KMS-11 (cell line): ENCODE results near the gene GAR1.

Experiments used
- H2AFZ ChIP-seq: fragments of 200-600 bp; sonication (generic); 2 replicates; pipeline ENCODE4 v1.6.1; 2016; ENCODE audit warnings: antibody characterized with exemption, mixed run types, low read depth
- H3K27ac ChIP-seq: fragments of 200-600 bp; sonication (generic); 2 replicates; pipeline ENCODE4 v1.6.1; 2016; ENCODE audit warnings: mild to moderate bottlenecking, mixed run types
- H3K27me3 ChIP-seq: fragments of 200-600 bp; sonication (generic); 2 replicates; pipeline ENCODE4 v1.6.1; 2017; ENCODE audit warnings: mild to moderate bottlenecking, low read depth, mixed run types, moderate library complexity; ENCODE audit not compliant: insufficient read depth
- H3K36me3 ChIP-seq: fragments of 200-600 bp; sonication (generic); 2 replicates; pipeline ENCODE4 v1.6.1; 2017; ENCODE audit warnings: mild to moderate bottlenecking, mixed run types; ENCODE audit not compliant: insufficient read depth
- H3K4me1 ChIP-seq: fragments of 200-600 bp; sonication (generic); 2 replicates; pipeline ENCODE4 v1.6.1; 2016; ENCODE audit warnings: mild to moderate bottlenecking, low read depth, mixed run types; ENCODE audit not compliant: poor library complexity, severe bottlenecking
- H3K4me2 ChIP-seq: fragments of 200-600 bp; sonication (generic); 2 replicates; pipeline ENCODE4 v1.7.0; 2016; ENCODE audit warnings: mild to moderate bottlenecking, mixed run types
- H3K4me3 ChIP-seq: fragments of 200-600 bp; sonication (generic); IDR thresholded peaks from 2 replicates; pipeline ENCODE4 v1.6.1; 2017; ENCODE audit warnings: low read depth, low read length, mixed read lengths; ENCODE audit not compliant: insufficient read depth
- H3K79me2 ChIP-seq: fragments of 200-600 bp; sonication (generic); 2 replicates; pipeline ENCODE4 v1.6.1; 2016; ENCODE audit warnings: low read depth, mixed run types; ENCODE audit not compliant: insufficient read depth
- H3K9ac ChIP-seq: fragments of 200-600 bp; sonication (generic); 2 replicates; pipeline ENCODE4 v1.6.1; 2016; ENCODE audit warnings: mild to moderate bottlenecking, mixed run types
- H4K20me1 ChIP-seq: fragments of 200-600 bp; sonication (generic); 2 replicates; pipeline ENCODE4 v1.6.1; 2016; ENCODE audit warnings: mild to moderate bottlenecking, mixed run types; ENCODE audit not compliant: insufficient read depth
- CTCF ChIP-seq: fragments of 200-600 bp; sonication (generic); conservative IDR thresholded peaks from 2 replicates; pipeline ENCODE4 v1.6.1; 2017; ENCODE audit warnings: low read depth, mild to moderate bottlenecking, antibody characterized with exemption, low read length, moderate library complexity, mixed read lengths

GAR1 gene

GRCh38 chr4:109861271-109861670 lies 45.7 kb downstream of the GAR1 start:
- TF ChIP-seq CTCF, result no peak
- Histone ChIP-seq H3K4me3 (no peak overlapping the region), H3K27ac (no peak overlapping the region), H4K20me1 (no peaks in the 10 kb centered on the region), H3K79me2 (no peaks in the 10 kb centered on the region), H3K27me3 (no peaks in the 10 kb centered on the region), H3K9ac (no peak overlapping the region), H3K4me2 (no peak overlapping the region), H3K36me3 (no peaks in the 10 kb centered on the region), H3K4me1 (no peaks in the 10 kb centered on the region), H2AFZ (no peak overlapping the region)

GRCh38 chr4:109861916-109862511 lies 46.5 kb downstream of the GAR1 start:
- Histone ChIP-seq H3K36me3 (no peaks in the 10 kb centered on the region), H3K79me2 (no peaks in the 10 kb centered on the region), H3K4me2 (no peak overlapping the region), H2AFZ (no peak overlapping the region), H3K4me1 (no peaks in the 10 kb centered on the region), H4K20me1 (no peaks in the 10 kb centered on the region), H3K9ac (no peak overlapping the region), H3K4me3 (no peak overlapping the region), H3K27ac (no peak overlapping the region), H3K27me3 (no peaks in the 10 kb centered on the region)
- no peak for TF ChIP-seq CTCF

GRCh38 chr4:109864134-109864533 lies 48.6 kb downstream of the GAR1 start:
- no peak for TF ChIP-seq CTCF
- no peaks in the 10 kb centered on the region for H3K27me3 ChIP-seq
- H3K4me2 ChIP-seq, result no peak overlapping the region
- no peak overlapping the region for H2AFZ ChIP-seq
- H3K9ac ChIP-seq, result no peak overlapping the region
- no peak overlapping the region for H3K27ac ChIP-seq
- H4K20me1 ChIP-seq, result no peaks in the 10 kb centered on the region
- H3K79me2 ChIP-seq, result no peaks in the 10 kb centered on the region
- H3K4me3 ChIP-seq, result no peak overlapping the region
- no peaks in the 10 kb centered on the region for H3K4me1 ChIP-seq
- H3K36me3 ChIP-seq, result no peaks in the 10 kb centered on the region

GRCh38 chr4:109870061-109870460 lies 54.5 kb downstream of the GAR1 start:
- Histone ChIP-seq H3K79me2 (no peaks in the 10 kb centered on the region), H3K27me3 (no peaks in the 10 kb centered on the region)
- no peak for TF ChIP-seq CTCF

More at GRCh38 chr4:109870061-109870460, 54.5 kb downstream of the GAR1 start:
- no peaks in the 10 kb centered on the region for H3K36me3 ChIP-seq
- H3K27ac ChIP-seq, result no peak overlapping the region
- no peak overlapping the region for H3K9ac ChIP-seq
- H3K4me2 ChIP-seq, result no peak overlapping the region
- H3K4me1 ChIP-seq, result no peaks in the 10 kb centered on the region
- H2AFZ ChIP-seq, result no peak overlapping the region
- no peak overlapping the region for H3K4me3 ChIP-seq
- H4K20me1 ChIP-seq, result no peaks in the 10 kb centered on the region
